Panc1 (cell line): ENCODE data around the gene SERPINA3. TPM values are rescaled to one million over a fixed set of nuclear protein-coding genes. Genes with fewer than 3 reads are reported as not detected.

Experiments used
- ATAC-seq: fragments of 200-7000 bp; cut with Tn5 transposase; 2 replicates; pipeline ENCODE4 v1.9.1; 2020; ENCODE audit warnings: mild to moderate bottlenecking, moderate library complexity
- BruUV-seq: library from RNA; stranded (reverse); fragments of 400-500 nt; replicated peaks from 2 replicates; lab custom pipeline; 2021; lab: Mats Ljungman, UMichigan
- CTCF ChIA-PET: fragments of 300-600 bp; sonication (Branson Sonifier 250); formaldehyde crosslinking; loops from one replicate; lab custom pipeline; 2022; ENCODE audit warnings: antibody characterized with exemption; lab: Charles Lee
- POLR2A ChIA-PET: fragments of 300-600 bp; sonication (Branson Sonifier 250); formaldehyde crosslinking; loops from one replicate; lab custom pipeline; 2022; ENCODE audit warnings: antibody characterized with exemption; lab: Charles Lee
- DNase-seq: peaks from one replicate; pipeline ENCODE4 v3.0.0-alpha.2; 2010; ENCODE audit warnings: low read depth, low spot score
- H3K27ac ChIP-seq: 2 replicates; pipeline ENCODE4 v1.5.1; 2011; ENCODE audit warnings: mild to moderate bottlenecking, low read length, inconsistent platforms
- H3K27me3 ChIP-seq: fragments of 200-500 bp; sonication (Bioruptor generic); 2 replicates; pipeline ENCODE4 v1.6.0; 2014; ENCODE audit warnings: low read length, inconsistent platforms; ENCODE audit not compliant: control insufficient read depth, insufficient read depth
- H3K36me3 ChIP-seq: fragments of 200-500 bp; sonication (Bioruptor generic); 2 replicates; pipeline ENCODE4 v1.5.1; 2014; ENCODE audit warnings: inconsistent platforms, mild to moderate bottlenecking, low read length, moderate library complexity; ENCODE audit not compliant: control insufficient read depth, insufficient read depth
- H3K4me1 ChIP-seq: 2 replicates; pipeline ENCODE4 v1.5.1; 2011; ENCODE audit warnings: inconsistent platforms, mild to moderate bottlenecking, low read length, moderate library complexity; ENCODE audit not compliant: control insufficient read depth, insufficient read depth
- H3K4me3 ChIP-seq, 2 experiments: 2 replicates each; pipeline ENCODE4 v1.5.1; 2011 to 2012; ENCODE audit warnings: low read depth in 2 of 2, low read length in 2 of 2, mild to moderate bottlenecking in 2 of 2, inconsistent platforms in 1 of 2, moderate library complexity in 1 of 2
- H3K9me3 ChIP-seq: fragments of 200-500 bp; sonication (Bioruptor generic); 2 replicates; pipeline ENCODE4 v1.5.1; 2014; ENCODE audit warnings: low read depth, mild to moderate bottlenecking, inconsistent platforms, low read length, moderate library complexity; ENCODE audit not compliant: control insufficient read depth, insufficient read depth
- POLR2AphosphoS5 ChIP-seq: IDR thresholded peaks from 2 replicates; pipeline ENCODE4 v1.6.1; 2012; ENCODE audit warnings: mild to moderate bottlenecking, low read depth, low read length, moderate library complexity
- SIN3A ChIP-seq: IDR thresholded peaks from 2 replicates; pipeline ENCODE4 v1.6.1; 2012; ENCODE audit warnings: low read depth, mild to moderate bottlenecking, low read length, moderate library complexity, borderline replicate concordance; ENCODE audit not compliant: insufficient read depth
- TCF7L2 ChIP-seq: IDR thresholded peaks from 2 replicates; pipeline ENCODE4 v1.6.1; 2011; ENCODE audit warnings: mild to moderate bottlenecking, low read depth, low read length, inconsistent platforms
- in situ Hi-C: cut with HindIII; loops from 2 replicates; pipeline ENCODE4 v1.10.0; 2016; ENCODE audit warnings: low sequenced_read_pairs, low pct_unique_long_range_greater_than_20kb
- intact Hi-C: fragments of 100-400 bp; cut with micrococcal nuclease; formaldehyde crosslinking; loops from one replicate; pipeline ENCODE4 v1.10.0; 2022; ENCODE audit not compliant: unreplicated experiment
- total RNA-seq: library from RNA; stranded (reverse); gene quantifications from one replicate; pipeline ENCODE4 v1.2.1, GENCODE V29; 2021; ENCODE audit not compliant: unreplicated experiment
- TF ChIP-seq, protein P1 (sequence below), 2 experiments: IDR thresholded peaks; 2 replicates each; pipeline ENCODE4 v1.6.1; 2011 to 2012; ENCODE audit warnings: low read depth in 2 of 2, control low read depth in 1 of 2, low read length in 1 of 2, mild to moderate bottlenecking in 1 of 2, moderate library complexity in 1 of 2; ENCODE audit not compliant: insufficient read depth in 1 of 2
- TF ChIP-seq, protein P2 (sequence below): fragments of 450-650 bp; IDR thresholded peaks from 2 replicates; pipeline ENCODE4 v1.5.1; 2017; ENCODE audit warnings: mild to moderate bottlenecking

SERPINA3 gene
- total RNA-seq, 1 experiment from 2014 or later = 5.7 TPM

DNA sequence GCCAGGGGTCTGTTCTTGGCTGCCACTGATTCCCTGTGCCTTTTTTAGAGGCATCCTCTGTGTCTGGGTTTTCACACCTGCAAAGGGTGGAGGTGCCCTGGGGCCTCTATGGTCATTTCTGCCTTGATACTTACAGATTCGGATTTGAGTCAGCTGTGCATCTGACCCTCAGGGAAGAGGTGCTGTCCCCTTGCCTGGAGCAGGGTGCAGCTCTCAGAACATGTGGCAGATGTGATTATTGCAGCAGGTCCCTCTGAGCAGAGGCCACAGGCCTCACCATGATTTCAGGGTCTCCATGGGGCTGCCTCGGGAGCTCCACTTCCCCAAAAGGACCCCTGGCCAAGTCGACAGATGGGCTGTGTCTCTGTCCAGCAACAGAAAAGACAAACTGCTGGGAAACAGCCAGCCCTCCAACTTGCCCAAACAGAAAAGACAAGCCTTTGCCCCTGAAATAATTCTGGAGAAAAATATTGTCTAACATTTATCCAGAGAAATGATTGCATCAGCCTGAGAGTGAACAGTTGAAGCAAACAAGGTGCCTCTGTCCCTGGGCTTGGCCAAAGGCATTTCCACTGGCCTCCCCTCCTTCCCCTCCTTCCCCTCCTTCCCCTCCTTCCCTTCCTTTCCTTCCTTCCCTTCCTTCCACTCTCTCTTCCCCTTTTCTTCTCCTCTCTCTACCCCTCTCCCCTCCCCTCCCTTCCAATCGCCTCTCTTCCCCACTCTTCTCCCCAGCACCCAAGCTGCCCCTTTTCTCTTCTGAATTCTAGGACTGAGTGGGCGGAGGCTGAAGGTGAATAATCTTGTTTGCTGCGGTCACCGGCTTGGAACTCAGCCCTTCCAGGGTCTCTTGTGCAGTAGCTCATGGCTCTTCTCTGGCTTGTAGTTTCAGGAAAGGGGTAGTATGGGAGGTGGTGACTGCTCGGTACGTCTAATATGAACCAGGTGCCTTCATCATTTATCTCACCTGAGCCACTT, 676 bp downstream of the SERPINA3 start:
- no peak for DNase-seq
- in situ Hi-C loops (no loop called here), intact Hi-C loops (no loop called here)
- no peak for ATAC-seq
- ChIA-PET POLR2A (no interaction called here), CTCF (no interaction called here)
- Histone ChIP-seq H3K36me3 (no peaks in the 10 kb centered on the region), H3K4me1 (peaks cover 5% of the 10 kb centered on the region), H3K4me3 (no peak overlapping the region), H3K9me3 (peaks cover 4% of the 10 kb centered on the region), H3K27me3 (no peaks in the 10 kb centered on the region), H3K27ac (peak overlapping the region; percentile 39; the same call in 1 of the 2 replicates)
- TF ChIP-seq SIN3A = no peak
- no peak for TF ChIP-seq TCF7L2
- TF ChIP-seq, protein P1, sequence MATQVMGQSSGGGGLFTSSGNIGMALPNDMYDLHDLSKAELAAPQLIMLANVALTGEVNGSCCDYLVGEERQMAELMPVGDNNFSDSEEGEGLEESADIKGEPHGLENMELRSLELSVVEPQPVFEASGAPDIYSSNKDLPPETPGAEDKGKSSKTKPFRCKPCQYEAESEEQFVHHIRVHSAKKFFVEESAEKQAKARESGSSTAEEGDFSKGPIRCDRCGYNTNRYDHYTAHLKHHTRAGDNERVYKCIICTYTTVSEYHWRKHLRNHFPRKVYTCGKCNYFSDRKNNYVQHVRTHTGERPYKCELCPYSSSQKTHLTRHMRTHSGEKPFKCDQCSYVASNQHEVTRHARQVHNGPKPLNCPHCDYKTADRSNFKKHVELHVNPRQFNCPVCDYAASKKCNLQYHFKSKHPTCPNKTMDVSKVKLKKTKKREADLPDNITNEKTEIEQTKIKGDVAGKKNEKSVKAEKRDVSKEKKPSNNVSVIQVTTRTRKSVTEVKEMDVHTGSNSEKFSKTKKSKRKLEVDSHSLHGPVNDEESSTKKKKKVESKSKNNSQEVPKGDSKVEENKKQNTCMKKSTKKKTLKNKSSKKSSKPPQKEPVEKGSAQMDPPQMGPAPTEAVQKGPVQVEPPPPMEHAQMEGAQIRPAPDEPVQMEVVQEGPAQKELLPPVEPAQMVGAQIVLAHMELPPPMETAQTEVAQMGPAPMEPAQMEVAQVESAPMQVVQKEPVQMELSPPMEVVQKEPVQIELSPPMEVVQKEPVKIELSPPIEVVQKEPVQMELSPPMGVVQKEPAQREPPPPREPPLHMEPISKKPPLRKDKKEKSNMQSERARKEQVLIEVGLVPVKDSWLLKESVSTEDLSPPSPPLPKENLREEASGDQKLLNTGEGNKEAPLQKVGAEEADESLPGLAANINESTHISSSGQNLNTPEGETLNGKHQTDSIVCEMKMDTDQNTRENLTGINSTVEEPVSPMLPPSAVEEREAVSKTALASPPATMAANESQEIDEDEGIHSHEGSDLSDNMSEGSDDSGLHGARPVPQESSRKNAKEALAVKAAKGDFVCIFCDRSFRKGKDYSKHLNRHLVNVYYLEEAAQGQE (IDR thresholded peaks at IDR 0.05; ENCODE audit: insufficient read depth in 1 of 2, low read depth in 2 of 2, low read length in 1 of 2) = peak in 1 of 2 experiments; percentile 45; a peak in 1 of 4 replicates
- no TSS peak for BruUV-seq

DNA sequence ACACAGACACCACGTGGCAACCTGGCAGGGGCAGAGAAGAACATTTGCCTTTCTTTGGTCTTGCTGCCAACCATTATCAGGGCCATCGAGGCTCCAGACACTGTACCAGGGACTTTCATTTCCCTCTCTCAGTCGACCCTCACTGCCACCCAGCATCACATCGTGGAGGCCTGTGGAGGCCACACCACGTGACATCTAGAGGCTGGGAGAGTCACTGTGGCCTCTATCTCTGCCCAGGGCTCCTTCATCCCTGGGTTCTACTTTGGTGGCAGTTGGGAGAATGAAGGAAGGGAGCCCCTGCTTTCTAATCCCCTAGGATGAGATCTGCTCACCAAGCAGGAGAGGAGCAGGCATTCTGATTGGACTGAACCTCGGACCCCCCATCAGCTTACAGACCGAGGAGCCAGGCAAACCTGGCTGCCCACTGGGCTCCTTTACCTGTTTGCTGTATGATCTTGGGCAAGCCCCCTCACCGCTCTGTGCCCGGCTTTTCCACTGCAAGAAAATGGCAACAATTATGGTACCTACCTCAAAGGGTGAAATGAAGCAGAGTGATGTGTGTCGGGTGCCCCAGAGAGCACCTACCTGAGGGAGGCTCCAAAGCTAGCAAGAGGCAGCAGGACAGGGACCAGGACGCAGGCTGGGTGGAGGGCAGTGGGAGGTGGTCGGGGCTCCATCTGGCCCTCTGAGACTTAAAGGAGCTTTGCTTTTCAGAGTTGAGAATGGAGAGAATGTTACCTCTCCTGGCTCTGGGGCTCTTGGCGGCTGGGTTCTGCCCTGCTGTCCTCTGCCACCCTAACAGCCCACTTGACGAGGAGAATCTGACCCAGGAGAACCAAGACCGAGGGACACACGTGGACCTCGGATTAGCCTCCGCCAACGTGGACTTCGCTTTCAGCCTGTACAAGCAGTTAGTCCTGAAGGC, 1.8 kb downstream of the SERPINA3 start:
- Histone ChIP-seq H3K27ac (no peak overlapping the region), H3K27me3 (no peaks in the 10 kb centered on the region), H3K4me3 (no peak overlapping the region), H3K36me3 (no peaks in the 10 kb centered on the region), H3K4me1 (peaks cover 5% of the 10 kb centered on the region), H3K9me3 (peaks cover 9% of the 10 kb centered on the region)
- ATAC-seq (no peak), DNase-seq (no peak)
- TF ChIP-seq, protein P2, sequence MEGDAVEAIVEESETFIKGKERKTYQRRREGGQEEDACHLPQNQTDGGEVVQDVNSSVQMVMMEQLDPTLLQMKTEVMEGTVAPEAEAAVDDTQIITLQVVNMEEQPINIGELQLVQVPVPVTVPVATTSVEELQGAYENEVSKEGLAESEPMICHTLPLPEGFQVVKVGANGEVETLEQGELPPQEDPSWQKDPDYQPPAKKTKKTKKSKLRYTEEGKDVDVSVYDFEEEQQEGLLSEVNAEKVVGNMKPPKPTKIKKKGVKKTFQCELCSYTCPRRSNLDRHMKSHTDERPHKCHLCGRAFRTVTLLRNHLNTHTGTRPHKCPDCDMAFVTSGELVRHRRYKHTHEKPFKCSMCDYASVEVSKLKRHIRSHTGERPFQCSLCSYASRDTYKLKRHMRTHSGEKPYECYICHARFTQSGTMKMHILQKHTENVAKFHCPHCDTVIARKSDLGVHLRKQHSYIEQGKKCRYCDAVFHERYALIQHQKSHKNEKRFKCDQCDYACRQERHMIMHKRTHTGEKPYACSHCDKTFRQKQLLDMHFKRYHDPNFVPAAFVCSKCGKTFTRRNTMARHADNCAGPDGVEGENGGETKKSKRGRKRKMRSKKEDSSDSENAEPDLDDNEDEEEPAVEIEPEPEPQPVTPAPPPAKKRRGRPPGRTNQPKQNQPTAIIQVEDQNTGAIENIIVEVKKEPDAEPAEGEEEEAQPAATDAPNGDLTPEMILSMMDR = no peak
- TF ChIP-seq POLR2AphosphoS5 = no peak
- TF ChIP-seq, protein P1 (IDR thresholded peaks at IDR 0.05; ENCODE audit: insufficient read depth in 1 of 2, low read depth in 2 of 2, low read length in 1 of 2) = no peak
- no peak for TF ChIP-seq TCF7L2
- no peak for TF ChIP-seq SIN3A
- POLR2A ChIA-PET = no interaction called here
- no TSS peak for BruUV-seq
- CTCF ChIA-PET = no interaction called here
- in situ Hi-C loops = no loop called here
- intact Hi-C loops = no loop called here
